GM18508 (cell line): ENCODE results near the gene NPAS4.

Experiments used
- ATAC-seq: cut with Tn5 transposase; IDR thresholded peaks from one replicate; pipeline ENCODE4 v1.9.1; 2021; ENCODE audit warnings: moderate number of reproducible peaks; ENCODE audit not compliant: insufficient read depth, unreplicated experiment

The NPAS4 gene

GRCh38 chr11:66473608-66474515, 53.0 kb downstream of the NPAS4 start:
- ATAC-seq: no peak

GRCh38 chr11:66475349-66476172, 54.7 kb downstream of the NPAS4 start:
- ATAC-seq: no peak
